Thymus (tissue), 11 donors: ENCODE data around the gene GLG1. TPM values are rescaled to one million over a fixed set of nuclear protein-coding genes. Genes with fewer than 3 reads are reported as not detected.
"Not testable (repeated sequence)": the region's sequence is repeated elsewhere in the genome, so short reads cannot be mapped to it uniquely, and the experiment has no call there.

Experiments used
- DNase-seq, 9 donors: peaks; one replicate each; pipeline ENCODE4 v3.0.0-alpha.2; 2013; ENCODE audit warnings: low spot score in 9 of 9, low read depth in 6 of 9, missing footprints in 1 of 9
- H3K27ac ChIP-seq, 2 donors: one replicate each; pipeline ENCODE4 v1.5.1; 2013; ENCODE audit warnings: control low read depth in 1 of 2, low read depth in 1 of 2, low read length in 1 of 2, mild to moderate bottlenecking in 1 of 2, moderate library complexity in 1 of 2
- H3K27me3 ChIP-seq, 2 donors: one replicate each; pipeline ENCODE4 v1.5.1; 2013; ENCODE audit warnings: low read length in 1 of 2; ENCODE audit not compliant: control insufficient read depth in 2 of 2, insufficient read depth in 1 of 2
- H3K36me3 ChIP-seq, 2 donors: one replicate each; pipeline ENCODE4 v1.5.1; 2013; ENCODE audit warnings: low read length in 1 of 2, mild to moderate bottlenecking in 1 of 2, moderate library complexity in 1 of 2; ENCODE audit not compliant: control insufficient read depth in 2 of 2, insufficient read depth in 2 of 2
- H3K4me1 ChIP-seq, 2 donors: one replicate each; pipeline ENCODE4 v1.5.1; 2013; ENCODE audit warnings: low read length in 2 of 2; ENCODE audit not compliant: control insufficient read depth in 2 of 2, insufficient read depth in 2 of 2
- H3K4me3 ChIP-seq, 2 donors: one replicate each; pipeline ENCODE4 v1.5.1; 2013; ENCODE audit warnings: low read length in 2 of 2, control low read depth in 1 of 2, mild to moderate bottlenecking in 1 of 2
- H3K9me3 ChIP-seq, 2 donors: one replicate each; pipeline ENCODE4 v1.5.1; 2013; ENCODE audit warnings: low read length in 1 of 2, mild to moderate bottlenecking in 1 of 2; ENCODE audit not compliant: control insufficient read depth in 2 of 2, insufficient read depth in 1 of 2
- WGBS: extraction: QIAGEN DNeasy Blood & Tissue Kit; methylation state at CpG from one replicate; pipeline ENCODE4 v1.1.7; 2013; 5-methylcytosine and 5-hydroxymethylcytosine counted together
- polyA plus RNA-seq: library from polyadenylated mRNA; stranded (reverse); fragments of 200-250 nt; gene quantifications from one replicate; pipeline ENCODE4 v1.2.3, GENCODE V29; 2013
- total RNA-seq: library from RNA; stranded (reverse); fragments of 120-200 nt; gene quantifications from one replicate; pipeline ENCODE4 v1.2.4, GENCODE V29; 2013
- donor health status: healthy.

GLG1 gene
- total and polyA plus RNA-seq, 2 donors, result 31.7 to 38.4 TPM

DNA sequence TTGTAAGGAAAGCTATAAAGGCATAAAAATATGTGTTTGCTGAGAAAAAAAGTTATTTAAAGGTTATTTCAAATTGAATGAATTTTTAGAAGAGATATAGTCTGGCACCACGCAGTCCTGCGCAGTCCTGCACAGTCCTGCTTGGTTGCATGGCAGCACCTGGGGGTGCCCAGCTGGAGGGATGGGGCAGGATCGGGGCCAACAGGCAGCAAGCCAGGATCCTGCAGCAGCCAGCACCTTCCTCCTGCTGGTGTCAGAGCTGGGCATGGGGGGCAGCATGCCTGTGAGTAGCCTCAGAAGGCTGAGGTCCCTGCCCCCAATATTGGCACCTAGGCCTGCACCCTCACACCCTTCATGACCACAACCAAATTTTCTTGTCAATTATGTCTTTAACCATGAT is 46.0 kb downstream of the GLG1 start:
- WGBS, result 99% methylated on average over 3 of the region's 3 CpGs
- H3K36me3 ChIP-seq, result peaks cover 0 to 9% of the 10 kb centered on the region in 2 donors
- H3K27me3 ChIP-seq, result no peaks in the 10 kb centered on the region
- H3K4me3 ChIP-seq, result no peak overlapping the region
- no peak for DNase-seq
- no peak overlapping the region for H3K27ac ChIP-seq
- H3K9me3 ChIP-seq, result no peaks in the 10 kb centered on the region
- peaks cover 0 to 3% of the 10 kb centered on the region in 2 donors for H3K4me1 ChIP-seq

DNA sequence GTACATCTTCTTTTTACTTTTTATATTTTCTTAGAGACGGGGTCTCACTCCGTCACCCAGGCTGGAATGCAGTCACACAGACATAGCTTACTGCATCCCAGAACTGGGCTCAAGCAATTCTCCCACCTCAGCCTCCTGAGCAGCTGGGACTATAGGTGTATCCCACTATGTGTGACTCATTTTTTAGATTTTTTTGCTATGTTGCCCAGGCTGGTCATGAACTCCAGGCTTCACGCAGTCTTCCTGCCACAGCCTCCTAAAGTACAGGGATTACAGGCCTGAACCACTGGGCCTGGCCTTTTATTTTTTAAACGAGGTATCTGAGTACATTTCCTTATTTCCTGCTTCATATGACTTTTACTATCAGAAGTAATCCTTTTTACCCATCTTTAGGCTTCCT is 48.0 kb downstream of the GLG1 start:
- H3K4me3 ChIP-seq, result no peak overlapping the region
- no peaks in the 10 kb centered on the region for H3K9me3 ChIP-seq
- peaks cover 0 to 9% of the 10 kb centered on the region in 2 donors for H3K36me3 ChIP-seq
- no peak for DNase-seq
- no peaks in the 10 kb centered on the region for H3K27me3 ChIP-seq
- WGBS, result 82% methylated on average over 4 of the region's 4 CpGs
- H3K27ac ChIP-seq, result no peak overlapping the region
- H3K4me1 ChIP-seq, result peaks cover 0 to 3% of the 10 kb centered on the region in 2 donors

DNA sequence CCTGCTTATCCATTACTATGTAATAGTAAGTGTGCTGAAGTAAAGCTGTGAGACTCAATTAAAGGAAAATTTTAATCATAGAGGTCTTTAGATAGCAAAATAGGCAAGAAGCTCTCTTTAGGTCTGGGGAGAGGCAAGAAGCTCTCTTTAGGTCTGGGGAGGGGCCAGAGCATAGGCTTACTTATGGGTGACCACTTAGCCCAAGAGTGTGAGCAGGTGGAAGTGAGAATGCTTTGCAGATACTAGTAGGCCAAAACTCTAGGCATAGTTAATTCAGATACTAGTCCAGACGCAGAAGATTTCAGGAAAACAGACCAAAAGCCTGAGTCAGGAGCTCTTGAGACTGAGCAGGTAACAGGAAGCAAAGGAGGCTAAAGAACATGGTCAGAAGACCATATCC is 49.6 kb downstream of the GLG1 start:
- Histone ChIP-seq H3K36me3 (peaks cover 0 to 3% of the 10 kb centered on the region in 2 donors), H3K4me3 (no peak overlapping the region), H3K27me3 (no peaks in the 10 kb centered on the region), H3K4me1 (peaks cover 0 to 3% of the 10 kb centered on the region in 2 donors), H3K27ac (no peak overlapping the region), H3K9me3 (no peaks in the 10 kb centered on the region)
- DNase-seq, result no peak
- WGBS, result 91% methylated on average over 1 of the region's 1 CpG

DNA sequence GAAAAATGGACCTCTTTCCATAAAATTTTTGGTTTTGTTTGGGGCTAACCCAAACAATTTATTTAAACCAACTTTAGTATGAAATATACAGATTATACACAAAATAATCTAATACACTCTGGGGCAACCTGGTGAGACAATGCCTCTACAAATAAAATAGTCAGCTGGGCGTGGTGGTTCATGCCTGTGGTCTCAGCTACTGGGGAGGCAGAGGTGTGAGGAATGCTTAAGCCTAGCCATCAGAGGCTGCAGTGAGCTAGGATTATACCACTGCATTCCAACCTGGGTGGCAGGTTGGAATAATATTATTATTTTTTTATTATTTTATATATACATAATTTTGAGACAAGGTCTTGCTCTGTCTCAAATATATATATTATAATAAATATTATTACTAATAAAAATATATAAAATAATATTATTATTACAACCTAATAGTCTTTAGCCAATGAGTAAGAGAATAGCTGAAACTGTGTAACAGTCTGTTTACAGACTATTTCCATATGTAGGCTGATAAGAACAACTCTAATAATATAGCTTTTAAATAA is 50.5 kb downstream of the GLG1 start:
- 100% methylated on average over 1 of the region's 1 CpG for WGBS
- H3K4me3 ChIP-seq, result no peak overlapping the region

DNA sequence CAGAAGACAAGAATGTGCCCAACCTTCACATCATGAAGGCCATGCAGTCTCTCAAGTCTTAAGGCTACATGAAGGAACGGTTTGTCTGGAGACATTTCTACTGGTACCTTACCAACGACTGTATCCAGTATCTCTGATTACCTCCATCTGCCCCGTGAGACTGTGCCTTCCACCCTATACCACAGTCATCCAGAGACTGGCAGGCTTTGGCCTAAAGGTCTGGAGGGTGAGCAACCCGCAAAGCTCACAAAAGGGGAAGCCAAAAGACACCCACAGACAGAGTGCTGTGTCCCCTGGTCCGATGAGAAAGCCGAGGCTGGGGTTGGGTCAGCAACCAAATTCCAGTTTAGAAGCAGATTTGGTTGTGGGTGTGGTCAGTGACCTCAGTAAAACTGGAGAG is 54.6 kb downstream of the GLG1 start:
- 98% methylated on average over 6 of the region's 6 CpGs for WGBS
- not testable (repeated sequence) for H3K36me3 ChIP-seq, DNase-seq, H3K4me3 ChIP-seq, H3K27ac ChIP-seq, H3K9me3 ChIP-seq, H3K27me3 ChIP-seq, H3K4me1 ChIP-seq

More for the DNA sequence above, 50.5 kb downstream of the GLG1 start:
- H3K27ac ChIP-seq, result no peak overlapping the region
- H3K4me1 ChIP-seq, result peaks cover 0 to 3% of the 10 kb centered on the region in 2 donors
- DNase-seq, result no peak
- peaks cover 0 to 3% of the 10 kb centered on the region in 2 donors for H3K36me3 ChIP-seq
- no peaks in the 10 kb centered on the region for H3K27me3 ChIP-seq
- H3K9me3 ChIP-seq, result no peaks in the 10 kb centered on the region

DNA sequence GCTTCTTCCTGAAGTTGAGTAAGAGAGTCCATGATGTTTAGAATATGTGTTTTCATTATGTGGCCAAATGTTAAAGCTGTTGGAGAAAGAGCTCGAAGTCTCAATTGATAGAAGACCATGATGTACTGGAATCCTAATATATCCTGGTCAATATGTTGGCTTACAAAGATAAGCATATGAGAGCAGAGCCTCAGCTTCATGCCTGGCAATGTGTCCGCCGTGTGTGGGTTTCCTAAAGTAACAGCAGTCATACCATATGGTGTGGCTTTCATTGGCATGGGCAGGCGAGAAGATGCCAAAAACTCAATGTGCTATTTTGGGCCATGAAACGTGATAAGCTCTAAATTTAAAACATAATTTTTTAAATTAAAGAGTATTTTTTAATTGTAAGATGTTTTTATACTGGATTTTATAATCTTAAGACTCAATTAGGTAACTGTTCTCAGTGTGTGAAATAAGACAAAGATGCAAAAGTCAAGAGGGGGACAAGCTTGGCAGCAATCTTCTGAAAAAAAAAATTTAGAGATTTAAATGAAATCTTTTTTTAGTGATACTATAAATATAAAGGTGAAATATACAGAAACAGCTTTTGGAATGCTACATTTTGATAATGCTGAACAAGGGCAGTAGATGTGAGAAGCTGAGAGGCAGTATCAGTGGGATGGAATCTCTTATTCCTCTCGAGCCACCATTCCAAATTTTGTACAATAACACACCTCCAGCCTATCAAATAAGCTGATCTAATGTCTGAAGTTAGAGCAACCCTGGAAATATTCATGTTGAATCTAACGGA is 56.5 kb downstream of the GLG1 start:
- H3K9me3 ChIP-seq, H3K27ac ChIP-seq, H3K4me1 ChIP-seq, H3K27me3 ChIP-seq, H3K4me3 ChIP-seq, H3K36me3 ChIP-seq, DNase-seq: not testable (repeated sequence)
- 96% methylated on average over 7 of the region's 7 CpGs for WGBS

DNA sequence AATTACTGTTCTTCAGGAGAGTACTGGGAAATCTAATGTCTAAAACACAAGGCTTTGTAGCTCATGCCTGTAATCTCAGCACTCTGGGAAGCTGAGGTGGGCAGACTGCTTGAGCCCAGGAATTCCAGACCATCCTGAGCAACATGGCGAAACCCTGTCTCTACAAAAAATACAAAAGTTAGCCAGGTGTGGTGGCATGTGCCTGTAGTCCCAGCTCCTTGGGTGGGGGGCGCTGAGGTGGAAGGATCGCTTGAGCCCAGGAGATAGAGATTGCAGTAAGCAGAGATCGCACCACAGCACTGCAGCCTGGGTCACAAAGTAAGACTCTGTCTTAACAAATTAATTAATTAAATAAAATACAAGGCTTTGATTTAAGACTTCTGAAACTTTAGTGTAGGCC is 60.8 kb downstream of the GLG1 start:
- H3K27me3 ChIP-seq, H3K9me3 ChIP-seq, H3K4me3 ChIP-seq, DNase-seq, H3K27ac ChIP-seq, H3K36me3 ChIP-seq, H3K4me1 ChIP-seq: not testable (repeated sequence)
- 97% methylated on average over 4 of the region's 4 CpGs for WGBS

DNA sequence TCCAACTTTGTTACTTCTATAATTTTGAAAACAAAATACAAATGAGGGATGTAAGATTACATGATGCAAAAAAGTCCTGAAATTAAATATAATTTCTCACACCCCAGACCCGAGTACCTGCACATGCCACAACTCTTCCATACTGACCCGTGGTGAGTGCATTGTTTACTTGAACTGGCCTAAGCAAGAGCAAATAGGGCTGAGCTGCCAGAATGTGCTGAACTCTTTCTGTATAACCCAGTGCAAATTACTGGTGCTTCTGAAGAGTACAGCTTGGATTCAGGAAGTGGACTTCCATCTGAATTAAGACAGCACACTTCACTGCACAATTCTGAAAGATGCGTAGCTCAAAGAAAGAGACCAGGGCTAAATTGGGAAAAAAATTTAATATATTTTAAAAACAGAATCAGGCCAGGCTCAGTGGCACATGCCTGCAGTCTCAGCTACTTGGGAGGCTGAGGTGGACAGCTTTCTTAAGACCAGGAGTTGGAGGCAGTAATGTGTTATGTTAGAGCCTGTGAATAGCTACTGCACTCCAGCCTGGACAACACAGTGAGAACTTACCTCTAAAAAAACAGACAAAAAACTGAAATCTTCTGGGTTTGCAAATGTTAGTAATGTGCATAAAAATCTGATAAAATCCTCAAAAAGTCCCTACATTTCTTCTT is 63.9 kb downstream of the GLG1 start:
- not testable (repeated sequence) for H3K27me3 ChIP-seq, H3K4me3 ChIP-seq, H3K4me1 ChIP-seq, H3K9me3 ChIP-seq, DNase-seq, H3K27ac ChIP-seq, H3K36me3 ChIP-seq
- 96% methylated on average over 1 of the region's 3 CpGs for WGBS

DNA sequence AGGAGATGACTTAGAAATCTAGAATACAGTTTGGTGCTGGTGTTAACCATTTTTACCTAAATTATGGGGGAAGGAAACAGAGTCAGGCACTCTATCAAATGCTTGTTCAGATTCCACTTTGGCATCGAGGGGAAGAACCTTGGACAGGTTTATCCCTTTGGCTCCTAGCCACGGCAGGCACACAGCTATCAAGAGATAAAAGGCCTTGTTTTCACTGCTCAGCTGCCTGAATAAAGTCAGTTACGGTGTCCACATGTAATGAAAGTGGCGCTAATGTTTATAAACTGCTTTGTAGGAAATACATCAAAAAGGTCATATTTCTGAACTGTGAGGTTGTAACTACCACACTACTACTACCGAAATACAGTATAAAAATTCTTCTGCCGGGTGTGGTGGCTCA is 66.3 kb downstream of the GLG1 start:
- H3K36me3 ChIP-seq, H3K27ac ChIP-seq, H3K27me3 ChIP-seq, DNase-seq, H3K4me1 ChIP-seq, H3K4me3 ChIP-seq, H3K9me3 ChIP-seq: not testable (repeated sequence)
- WGBS, result 86% methylated on average over 6 of the region's 6 CpGs
